HepG2 (cell line): ENCODE measurements around the gene CPNE1. TPM values are rescaled to one million over a fixed set of nuclear protein-coding genes. Genes with fewer than 3 reads are reported as not detected.
A peak's percentile ranks its signal among the peaks of the same experiment; 100 is the strongest.

Experiments
- CBX1 ChIP-seq: IDR thresholded peaks from one replicate; pipeline ENCODE4 v1.6.1; 2016; ENCODE audit warnings: antibody characterized with exemption, low read depth
- CHD2 ChIP-seq: IDR thresholded peaks from 2 replicates; pipeline ENCODE4 v1.6.1; 2011; ENCODE audit warnings: low read depth, low read length, improper control_type of control experiment
- DNMT3B ChIP-seq: conservative IDR thresholded peaks from 2 replicates; pipeline ENCODE4 v1.6.1; 2016; ENCODE audit warnings: missing biosample characterization, control low read depth
- DR1 ChIP-seq: sonication (generic); formaldehyde crosslinking; IDR thresholded peaks from 2 replicates; pipeline ENCODE4 v1.8.0; 2021; ENCODE audit warnings: mild to moderate bottlenecking, missing genetic modification reagents, inconsistent platforms
- HNRNPL ChIP-seq: fragments of 200-400 bp; formaldehyde crosslinking; IDR thresholded peaks from 2 replicates; pipeline ENCODE4 v1.6.1; 2017; ENCODE audit warnings: mild to moderate bottlenecking, low read depth, low read length
- IKZF4 ChIP-seq: sonication (generic); formaldehyde crosslinking; IDR thresholded peaks from 2 replicates; pipeline ENCODE4 v1.5.1; 2020; ENCODE audit warnings: borderline replicate concordance, mild to moderate bottlenecking, low read depth, missing genetic modification reagents; ENCODE audit errors: not compliant biosample characterization
- MIXL1 ChIP-seq: IDR thresholded peaks from 2 replicates; pipeline ENCODE4 v1.6.1; 2016
- NCOA5 ChIP-seq: sonication (generic); formaldehyde crosslinking; IDR thresholded peaks from 2 replicates; pipeline ENCODE4 v1.4.0; 2020; ENCODE audit warnings: missing genetic modification reagents
- NFIC ChIP-seq: IDR thresholded peaks from 2 replicates; pipeline ENCODE4 v1.6.1; 2012; ENCODE audit warnings: mild to moderate bottlenecking, low read length, inconsistent platforms
- NFYC ChIP-seq: IDR thresholded peaks from 2 replicates; pipeline ENCODE4 v1.6.1; 2016; ENCODE audit warnings: missing genetic modification reagents, missing compliant biosample characterization
- NR1H2 ChIP-seq: sonication (generic); formaldehyde crosslinking; IDR thresholded peaks from 2 replicates; pipeline ENCODE4 v1.8.1; 2022; ENCODE audit warnings: low read depth, missing genetic modification reagents, borderline replicate concordance
- NR3C1 ChIP-seq: sonication (generic); formaldehyde crosslinking; IDR thresholded peaks from 2 replicates; pipeline ENCODE4 v1.4.0; 2020; ENCODE audit warnings: missing genetic modification reagents
- PCBP2 ChIP-seq: fragments of 200-400 bp; formaldehyde crosslinking; optimal IDR thresholded peaks from 2 replicates; pipeline ENCODE3; 2018; ENCODE audit warnings: low read length, low read depth; ENCODE audit not compliant: poor library complexity, severe bottlenecking
- RORA ChIP-seq: sonication (generic); formaldehyde crosslinking; IDR thresholded peaks from 2 replicates; pipeline ENCODE4 v1.5.0; 2020; ENCODE audit warnings: mild to moderate bottlenecking, missing genetic modification reagents, moderate library complexity
- SMC3 ChIP-seq: IDR thresholded peaks from 2 replicates; pipeline ENCODE4 v1.6.1; 2011; ENCODE audit warnings: low read length, improper control_type of control experiment
- SP140L ChIP-seq: sonication (generic); formaldehyde crosslinking; IDR thresholded peaks from 2 replicates; pipeline ENCODE4 v1.4.0; 2020; ENCODE audit warnings: missing genetic modification reagents, borderline replicate concordance
- SP5 ChIP-seq: IDR thresholded peaks from 2 replicates; pipeline ENCODE4 v1.6.1; 2016; ENCODE audit warnings: low read depth, borderline replicate concordance
- STAT5B ChIP-seq: sonication (generic); formaldehyde crosslinking; IDR thresholded peaks from 2 replicates; pipeline ENCODE4 v1.4.0; 2020; ENCODE audit warnings: missing genetic modification reagents
- TEAD3 ChIP-seq: optimal IDR thresholded peaks from 2 replicates; pipeline ENCODE3; 2016; ENCODE audit warnings: borderline replicate concordance
- THAP11 ChIP-seq: IDR thresholded peaks from 2 replicates; pipeline ENCODE4 v1.6.1; 2016; ENCODE audit warnings: missing biosample characterization, missing genetic modification reagents
- ZBTB21 ChIP-seq: sonication (generic); formaldehyde crosslinking; IDR thresholded peaks from 2 replicates; pipeline ENCODE4 v1.4.0; 2020; ENCODE audit warnings: missing genetic modification reagents
- ZC3H13 ChIP-seq: sonication (generic); formaldehyde crosslinking; IDR thresholded peaks from 2 replicates; pipeline ENCODE4 v1.8.1; 2023; ENCODE audit warnings: mild to moderate bottlenecking, missing genetic modification reagents, moderate library complexity
- ZFP62 ChIP-seq: sonication (generic); formaldehyde crosslinking; IDR thresholded peaks from 2 replicates; pipeline ENCODE4 v1.4.0; 2020; ENCODE audit warnings: missing genetic modification reagents
- ZFP82 ChIP-seq: sonication (generic); formaldehyde crosslinking; IDR thresholded peaks from 2 replicates; pipeline ENCODE4 v1.5.1; 2020; ENCODE audit warnings: mild to moderate bottlenecking, missing genetic modification reagents, borderline replicate concordance
- ZNF251 ChIP-seq: sonication (generic); formaldehyde crosslinking; IDR thresholded peaks from 2 replicates; pipeline ENCODE4 v1.9.0; 2021; ENCODE audit warnings: mild to moderate bottlenecking, missing genetic modification reagents
- ZNF296 ChIP-seq: sonication (generic); formaldehyde crosslinking; conservative IDR thresholded peaks from 2 replicates; pipeline ENCODE4 v1.5.0; 2020; ENCODE audit warnings: mild to moderate bottlenecking, missing genetic modification reagents
- ZNF30 ChIP-seq: sonication (generic); formaldehyde crosslinking; IDR thresholded peaks from 2 replicates; pipeline ENCODE4 v1.5.0; 2020; ENCODE audit warnings: mild to moderate bottlenecking, missing genetic modification reagents
- ZNF430 ChIP-seq: sonication (generic); formaldehyde crosslinking; IDR thresholded peaks from 2 replicates; pipeline ENCODE4 v1.9.0; 2021; ENCODE audit warnings: mild to moderate bottlenecking, missing genetic modification reagents
- ZNF441 ChIP-seq: sonication (generic); formaldehyde crosslinking; IDR thresholded peaks from 2 replicates; pipeline ENCODE4 v1.7.0; 2021; ENCODE audit warnings: missing genetic modification reagents, borderline replicate concordance
- polyA plus RNA-seq, 8 experiments: library from polyadenylated mRNA; depleted of rRNA in 3 of 8; stranded (reverse) in 7 of 8; unstranded in 1 of 8; fragments of >200 nt; fragmentation: Illumina TruSeq in 4 of 8; extraction: Trizol in 4 of 8; gene quantifications; 2 replicates each; pipeline versions ENCODE4 v1.2.1 to v1.2.3, GENCODE V29; 2011 to 2016; ENCODE audit warnings: low read depth in 4 of 8, missing spikeins in 1 of 8, mixed read lengths in 1 of 8; ENCODE audit not compliant: insufficient read depth in 1 of 8
- total RNA-seq, 5 experiments: library from RNA; depleted of rRNA; stranded (reverse); fragments of >200 nt; fragmentation: Illumina TruSeq; extraction: Trizol; gene quantifications; 2 replicates each; pipeline ENCODE4 v1.2.3, GENCODE V29; 2016; ENCODE audit warnings: low read depth in 1 of 5
- TF ChIP-seq, protein P1 (sequence below): sonication (generic); formaldehyde crosslinking; IDR thresholded peaks from 2 replicates; pipeline ENCODE4 v1.5.0; 2020; ENCODE audit warnings: mild to moderate bottlenecking, missing genetic modification reagents, borderline replicate concordance

The CPNE1 gene
- total and polyA plus RNA-seq, 2 of the 13 experiments (the other 11 are each of a cell fraction or from before 2014, with no cell fraction given) = 408 to 431 TPM

- TF ChIP-seq SP5 (CRISPR knock-in tag) (peak; percentile 78; the same call in 1 of the 2 replicates), RORA (CRISPR knock-in tag) (no peak), PCBP2 (no peak), TEAD3 (peak; percentile 21), ZNF441 (CRISPR knock-in tag) (peak; percentile 97), ZFP62 (0 out of 2 replicates have a peak, but pooled peaks have one; percentile 20), THAP11 (CRISPR knock-in tag) (peak; percentile 79), CHD2 (no peak), SP140L (CRISPR knock-in tag) (peak; percentile 92; the same call in 1 of the 2 replicates), NCOA5 (CRISPR knock-in tag) (no peak), ZNF430 (peak; percentile 98), DR1 (CRISPR knock-in tag) (peak; percentile 81), ZFP82 (peak; percentile 100), NFIC (no peak), HNRNPL (peak; percentile 77), STAT5B (CRISPR knock-in tag) (peak; percentile 6), IKZF4 (peak; percentile 98), ZBTB21 (CRISPR knock-in tag) (peak; percentile 98), NR3C1 (0 out of 2 replicates have a peak, but pooled peaks have one; percentile 7), ZNF251 (CRISPR knock-in tag) (peak; percentile 71; the same call in 1 of the 2 replicates), NFYC (CRISPR knock-in tag) (no peak), SMC3 (no peak), ZC3H13 (peak; percentile 100), ZNF30 (peak; percentile 82; the same call in 1 of the 2 replicates), MIXL1 (CRISPR knock-in tag) (peak; percentile 89), DNMT3B (CRISPR knock-in tag) (no peak; the same call in 1 of the 2 replicates), CBX1 (peak; percentile 59), ZNF296 (CRISPR knock-in tag) (no peak), NR1H2 (peak; percentile 93; the same call in 1 of the 2 replicates)
- TF ChIP-seq, protein P1, sequence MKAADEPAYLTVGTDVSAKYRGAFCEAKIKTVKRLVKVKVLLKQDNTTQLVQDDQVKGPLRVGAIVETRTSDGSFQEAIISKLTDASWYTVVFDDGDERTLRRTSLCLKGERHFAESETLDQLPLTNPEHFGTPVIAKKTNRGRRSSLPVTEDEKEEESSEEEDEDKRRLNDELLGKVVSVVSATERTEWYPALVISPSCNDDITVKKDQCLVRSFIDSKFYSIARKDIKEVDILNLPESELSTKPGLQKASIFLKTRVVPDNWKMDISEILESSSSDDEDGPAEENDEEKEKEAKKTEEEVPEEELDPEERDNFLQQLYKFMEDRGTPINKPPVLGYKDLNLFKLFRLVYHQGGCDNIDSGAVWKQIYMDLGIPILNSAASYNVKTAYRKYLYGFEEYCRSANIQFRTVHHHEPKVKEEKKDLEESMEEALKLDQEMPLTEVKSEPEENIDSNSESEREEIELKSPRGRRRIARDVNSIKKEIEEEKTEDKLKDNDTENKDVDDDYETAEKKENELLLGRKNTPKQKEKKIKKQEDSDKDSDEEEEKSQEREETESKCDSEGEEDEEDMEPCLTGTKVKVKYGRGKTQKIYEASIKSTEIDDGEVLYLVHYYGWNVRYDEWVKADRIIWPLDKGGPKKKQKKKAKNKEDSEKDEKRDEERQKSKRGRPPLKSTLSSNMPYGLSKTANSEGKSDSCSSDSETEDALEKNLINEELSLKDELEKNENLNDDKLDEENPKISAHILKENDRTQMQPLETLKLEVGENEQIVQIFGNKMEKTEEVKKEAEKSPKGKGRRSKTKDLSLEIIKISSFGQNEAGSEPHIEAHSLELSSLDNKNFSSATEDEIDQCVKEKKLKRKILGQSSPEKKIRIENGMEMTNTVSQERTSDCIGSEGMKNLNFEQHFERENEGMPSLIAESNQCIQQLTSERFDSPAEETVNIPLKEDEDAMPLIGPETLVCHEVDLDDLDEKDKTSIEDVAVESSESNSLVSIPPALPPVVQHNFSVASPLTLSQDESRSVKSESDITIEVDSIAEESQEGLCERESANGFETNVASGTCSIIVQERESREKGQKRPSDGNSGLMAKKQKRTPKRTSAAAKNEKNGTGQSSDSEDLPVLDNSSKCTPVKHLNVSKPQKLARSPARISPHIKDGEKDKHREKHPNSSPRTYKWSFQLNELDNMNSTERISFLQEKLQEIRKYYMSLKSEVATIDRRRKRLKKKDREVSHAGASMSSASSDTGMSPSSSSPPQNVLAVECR (CRISPR knock-in tag) = peak; percentile 88
These were observed 48.8 kb downstream of the CPNE1 start, which contains the start of gene SPAG4 (continued) for GRCh38 chr20:35615667-35616464.
